HCT116 (cell line): ENCODE results near the gene CALML3.

Experiments
- CTCF ChIP-seq, 3 experiments: fragments of 200-600 bp in 1 of 3; sonication (generic) in 1 of 3; IDR thresholded peaks in 2 of 3; conservative IDR thresholded peaks in 1 of 3; 2 replicates each; pipeline ENCODE4 v1.5.1; 2012 to 2017; ENCODE audit warnings: low read depth in 2 of 3, low read length in 2 of 3, antibody characterized with exemption in 1 of 3, borderline replicate concordance in 1 of 3, control low read depth in 1 of 3, mild to moderate bottlenecking in 1 of 3, mixed read lengths in 1 of 3, mixed run types in 1 of 3, moderate library complexity in 1 of 3; ENCODE audit not compliant: insufficient read depth in 1 of 3
- EGR1 ChIP-seq: IDR thresholded peaks from 2 replicates; pipeline ENCODE4 v1.6.1; 2012; ENCODE audit warnings: low read depth
- EZH2 ChIP-seq: fragments of 200-600 bp; sonication (generic); IDR thresholded peaks from 2 replicates; pipeline ENCODE4 v1.6.1; 2017; ENCODE audit warnings: antibody characterized with exemption, mixed run types
- EZH2phosphoT487 ChIP-seq: fragments of 200-600 bp; IDR thresholded peaks from 2 replicates; pipeline ENCODE4 v1.6.1; 2018; ENCODE audit warnings: antibody characterized with exemption, borderline replicate concordance
- JUND ChIP-seq: IDR thresholded peaks from 2 replicates; pipeline ENCODE4 v1.6.1; 2012
- MAX ChIP-seq: IDR thresholded peaks from 2 replicates; pipeline ENCODE4 v1.6.1; 2012
- POLR2A ChIP-seq: IDR thresholded peaks from 2 replicates; pipeline ENCODE4 v1.7.0; 2011; ENCODE audit warnings: borderline replicate concordance; ENCODE audit not compliant: insufficient read depth, insufficient read length; ENCODE audit errors: extremely low read depth
- POLR2AphosphoS5 ChIP-seq: IDR thresholded peaks from 2 replicates; pipeline ENCODE4 v1.6.1; 2011; ENCODE audit warnings: mild to moderate bottlenecking, low read depth, low read length, moderate library complexity
- SIN3A ChIP-seq: IDR thresholded peaks from 2 replicates; pipeline ENCODE4 v1.6.1; 2012; ENCODE audit warnings: low read depth
- SP1 ChIP-seq: IDR thresholded peaks from 2 replicates; pipeline ENCODE4 v1.6.1; 2012; ENCODE audit warnings: low read depth
- TCF7L2 ChIP-seq: IDR thresholded peaks from 2 replicates; pipeline ENCODE4 v1.7.0; 2011; ENCODE audit warnings: borderline replicate concordance, inconsistent platforms; ENCODE audit not compliant: insufficient read depth, insufficient read length; ENCODE audit errors: extremely low read depth
- ZBTB33 ChIP-seq: IDR thresholded peaks from 2 replicates; pipeline ENCODE4 v1.6.1; 2011; ENCODE audit warnings: mild to moderate bottlenecking, low read length, moderate library complexity; ENCODE audit not compliant: insufficient replicate concordance; ENCODE audit errors: extremely low read depth
- ZFX ChIP-seq: fragments of 450-650 bp; IDR thresholded peaks from 2 replicates; pipeline ENCODE4 v1.6.1; 2017
- ZNF274 ChIP-seq: fragments of 200-500 bp; sonication (Bioruptor generic); IDR thresholded peaks from 2 replicates; pipeline ENCODE4 v1.6.1; 2014; ENCODE audit warnings: mild to moderate bottlenecking, low read depth, low read length, inconsistent platforms

- TF ChIP-seq MAX (no peak), CTCF (IDR thresholded peaks at IDR 0.05 in 2 of 3, conservative IDR thresholded peaks at IDR 0.05 in 1 of 3; ENCODE audit: borderline replicate concordance in 1 of 3, insufficient read depth in 1 of 3, low read depth in 2 of 3, low read length in 2 of 3) (no peak), ZBTB33 (no peak), EZH2 (no peak), EZH2phosphoT487 (no peak), EGR1 (no peak), SP1 (no peak), ZNF274 (no peak), POLR2A (no peak), POLR2AphosphoS5 (no peak), ZFX (no peak), JUND (no peak), TCF7L2 (no peak), SIN3A (no peak)
Observed at GRCh38 chr10:5506246-5506645, 18.5 kb upstream of the CALML3 start.
